NCI-H82 (cell line): ENCODE results near the gene ADGRG4.

Experiments
- DNase-seq: peaks from one replicate; lab custom pipeline; 2025; lab: John Stamatoyannopoulos, UW

ADGRG4 gene

GRCh38 chrX:136464589-136464988, 163.8 kb downstream of the ADGRG4 start:
- DNase-seq, result no peak
